HepG2 (cell line): ENCODE results near the gene CKAP5. TPM values are rescaled to one million over a fixed set of nuclear protein-coding genes. Genes with fewer than 3 reads are reported as not detected.

ENCODE experiments used
- CREB1 ChIP-seq, 2 experiments: fragments of 450-650 bp in 1 of 2; IDR thresholded peaks; 2 replicates each; pipeline ENCODE4 v1.6.1; 2016 to 2017; ENCODE audit warnings: control low read depth in 1 of 2, mild to moderate bottlenecking in 1 of 2, missing compliant biosample characterization in 1 of 2, missing genetic modification characterization in 1 of 2
- IKZF1 ChIP-seq: fragments of 450-650 bp; IDR thresholded peaks from 2 replicates; pipeline ENCODE4 v1.7.1; 2016
- MAFK ChIP-seq, 2 experiments: IDR thresholded peaks in 1 of 2; conservative IDR thresholded peaks in 1 of 2; 2 replicates each; pipeline ENCODE4 v1.6.1; 2011; ENCODE audit warnings: improper control_type of control experiment in 2 of 2, low read length in 2 of 2
- MBD4 ChIP-seq: IDR thresholded peaks from 2 replicates; pipeline ENCODE4 v1.6.1; 2012; ENCODE audit warnings: low read length, inconsistent platforms, borderline replicate concordance
- ZFP1 ChIP-seq: IDR thresholded peaks from 2 replicates; pipeline ENCODE4 v1.6.1; 2016
- ZNF367 ChIP-seq: sonication (generic); formaldehyde crosslinking; IDR thresholded peaks from 2 replicates; pipeline ENCODE4 v1.4.0; 2020; ENCODE audit warnings: missing genetic modification reagents, borderline replicate concordance
- ZNF703 ChIP-seq: sonication (generic); formaldehyde crosslinking; IDR thresholded peaks from 2 replicates; pipeline ENCODE4 v1.5.1; 2020; ENCODE audit warnings: missing genetic modification reagents, mild to moderate bottlenecking, moderate library complexity, borderline replicate concordance
- ZNF878 ChIP-seq: sonication (generic); formaldehyde crosslinking; IDR thresholded peaks from 2 replicates; pipeline ENCODE4 v1.8.1; 2023; ENCODE audit warnings: mild to moderate bottlenecking, missing genetic modification reagents, moderate library complexity
- polyA plus RNA-seq, 8 experiments: library from polyadenylated mRNA; depleted of rRNA in 3 of 8; stranded (reverse) in 7 of 8; unstranded in 1 of 8; fragments of >200 nt; fragmentation: Illumina TruSeq in 4 of 8; extraction: Trizol in 4 of 8; gene quantifications; 2 replicates each; pipeline versions ENCODE4 v1.2.1 to v1.2.3, GENCODE V29; 2011 to 2016; ENCODE audit warnings: low read depth in 4 of 8, missing spikeins in 1 of 8, mixed read lengths in 1 of 8; ENCODE audit not compliant: insufficient read depth in 1 of 8
- total RNA-seq, 5 experiments: library from RNA; depleted of rRNA; stranded (reverse); fragments of >200 nt; fragmentation: Illumina TruSeq; extraction: Trizol; gene quantifications; 2 replicates each; pipeline ENCODE4 v1.2.3, GENCODE V29; 2016; ENCODE audit warnings: low read depth in 1 of 5
- TF ChIP-seq, protein P1 (sequence below): sonication (generic); formaldehyde crosslinking; IDR thresholded peaks from 2 replicates; pipeline ENCODE4 v1.9.0; 2021; ENCODE audit warnings: missing genetic modification reagents, borderline replicate concordance
- TF ChIP-seq, protein P2 (sequence below): sonication (generic); formaldehyde crosslinking; IDR thresholded peaks from 2 replicates; pipeline ENCODE4 v1.5.0; 2020; ENCODE audit warnings: mild to moderate bottlenecking, missing genetic modification reagents
- TF ChIP-seq, protein P3 (sequence below): sonication (generic); formaldehyde crosslinking; IDR thresholded peaks from 2 replicates; pipeline ENCODE4 v1.5.1; 2020; ENCODE audit warnings: mild to moderate bottlenecking, missing genetic modification reagents, moderate library complexity
- TF ChIP-seq, protein P4 (sequence below): sonication (generic); formaldehyde crosslinking; IDR thresholded peaks from 2 replicates; pipeline ENCODE4 v1.4.0; 2020; ENCODE audit warnings: missing genetic modification reagents
- TF ChIP-seq, protein P5 (sequence below): IDR thresholded peaks from 2 replicates; pipeline ENCODE4 v1.6.1; 2016; ENCODE audit warnings: missing biosample characterization, missing genetic modification reagents, low read depth
- TF ChIP-seq, protein P6 (sequence below): IDR thresholded peaks from 2 replicates; pipeline ENCODE4 v1.6.1; 2016

The CKAP5 gene
- total and polyA plus RNA-seq, 2 of the 13 experiments (the other 11 are each of a cell fraction or from before 2014, with no cell fraction given): 79.2 to 103 TPM

DNA sequence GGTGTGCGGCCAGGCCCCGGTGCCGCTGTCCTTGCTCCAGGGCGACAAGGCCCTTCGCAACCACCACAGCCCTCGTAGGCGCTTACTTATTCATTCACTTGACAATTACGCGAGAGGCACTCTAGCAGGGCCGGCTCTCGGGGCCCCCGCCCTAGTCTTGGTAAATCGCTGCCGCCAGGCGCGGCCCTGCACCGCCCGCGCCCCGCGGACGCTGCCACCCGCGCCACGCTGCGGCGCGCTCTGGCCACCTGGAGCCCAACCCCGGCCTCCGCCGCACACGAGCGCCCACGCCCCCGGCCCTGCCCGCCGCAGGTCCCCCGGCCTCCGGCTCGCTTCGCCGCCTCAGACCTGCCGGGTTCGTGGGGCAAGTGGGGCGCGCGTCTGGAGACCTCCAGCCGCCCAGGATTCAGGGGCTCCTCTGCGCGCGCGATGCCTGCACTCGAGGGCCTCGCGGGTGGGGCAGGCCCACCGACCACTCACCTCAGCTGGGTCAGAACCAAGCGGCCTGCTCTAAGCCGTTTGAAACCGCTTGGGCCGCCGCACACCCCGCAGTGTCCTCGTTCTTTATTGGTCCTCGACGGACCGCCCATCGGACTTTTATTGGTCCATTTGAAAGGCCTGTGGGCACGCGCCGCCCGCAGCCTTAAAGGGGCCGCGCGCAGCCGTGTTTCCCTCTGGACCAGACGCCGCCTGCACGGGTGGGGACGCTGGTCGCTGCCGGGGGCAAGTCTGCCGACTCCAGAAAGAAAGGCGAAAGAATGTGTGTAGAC lies at the start of gene CKAP5 (continued):
- no peak for TF ChIP-seq MBD4
- TF ChIP-seq ZNF703 (CRISPR knock-in tag): no peak
- TF ChIP-seq, protein P1, sequence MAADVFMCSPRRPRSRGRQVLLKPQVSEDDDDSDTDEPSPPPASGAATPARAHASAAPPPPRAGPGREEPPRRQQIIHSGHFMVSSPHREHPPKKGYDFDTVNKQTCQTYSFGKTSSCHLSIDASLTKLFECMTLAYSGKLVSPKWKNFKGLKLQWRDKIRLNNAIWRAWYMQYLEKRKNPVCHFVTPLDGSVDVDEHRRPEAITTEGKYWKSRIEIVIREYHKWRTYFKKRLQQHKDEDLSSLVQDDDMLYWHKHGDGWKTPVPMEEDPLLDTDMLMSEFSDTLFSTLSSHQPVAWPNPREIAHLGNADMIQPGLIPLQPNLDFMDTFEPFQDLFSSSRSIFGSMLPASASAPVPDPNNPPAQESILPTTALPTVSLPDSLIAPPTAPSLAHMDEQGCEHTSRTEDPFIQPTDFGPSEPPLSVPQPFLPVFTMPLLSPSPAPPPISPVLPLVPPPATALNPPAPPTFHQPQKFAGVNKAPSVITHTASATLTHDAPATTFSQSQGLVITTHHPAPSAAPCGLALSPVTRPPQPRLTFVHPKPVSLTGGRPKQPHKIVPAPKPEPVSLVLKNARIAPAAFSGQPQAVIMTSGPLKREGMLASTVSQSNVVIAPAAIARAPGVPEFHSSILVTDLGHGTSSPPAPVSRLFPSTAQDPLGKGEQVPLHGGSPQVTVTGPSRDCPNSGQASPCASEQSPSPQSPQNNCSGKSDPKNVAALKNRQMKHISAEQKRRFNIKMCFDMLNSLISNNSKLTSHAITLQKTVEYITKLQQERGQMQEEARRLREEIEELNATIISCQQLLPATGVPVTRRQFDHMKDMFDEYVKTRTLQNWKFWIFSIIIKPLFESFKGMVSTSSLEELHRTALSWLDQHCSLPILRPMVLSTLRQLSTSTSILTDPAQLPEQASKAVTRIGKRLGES (CRISPR knock-in tag): no peak
- TF ChIP-seq, protein P2, sequence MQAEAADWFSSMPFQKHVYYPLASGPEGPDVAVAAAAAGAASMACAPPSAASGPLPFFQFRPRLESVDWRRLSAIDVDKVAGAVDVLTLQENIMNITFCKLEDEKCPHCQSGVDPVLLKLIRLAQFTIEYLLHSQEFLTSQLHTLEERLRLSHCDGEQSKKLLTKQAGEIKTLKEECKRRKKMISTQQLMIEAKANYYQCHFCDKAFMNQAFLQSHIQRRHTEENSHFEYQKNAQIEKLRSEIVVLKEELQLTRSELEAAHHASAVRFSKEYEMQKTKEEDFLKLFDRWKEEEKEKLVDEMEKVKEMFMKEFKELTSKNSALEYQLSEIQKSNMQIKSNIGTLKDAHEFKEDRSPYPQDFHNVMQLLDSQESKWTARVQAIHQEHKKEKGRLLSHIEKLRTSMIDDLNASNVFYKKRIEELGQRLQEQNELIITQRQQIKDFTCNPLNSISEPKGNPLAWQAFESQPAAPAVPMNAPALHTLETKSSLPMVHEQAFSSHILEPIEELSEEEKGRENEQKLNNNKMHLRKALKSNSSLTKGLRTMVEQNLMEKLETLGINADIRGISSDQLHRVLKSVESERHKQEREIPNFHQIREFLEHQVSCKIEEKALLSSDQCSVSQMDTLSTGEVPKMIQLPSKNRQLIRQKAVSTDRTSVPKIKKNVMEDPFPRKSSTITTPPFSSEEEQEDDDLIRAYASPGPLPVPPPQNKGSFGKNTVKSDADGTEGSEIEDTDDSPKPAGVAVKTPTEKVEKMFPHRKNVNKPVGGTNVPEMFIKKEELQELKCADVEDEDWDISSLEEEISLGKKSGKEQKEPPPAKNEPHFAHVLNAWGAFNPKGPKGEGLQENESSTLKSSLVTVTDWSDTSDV (CRISPR knock-in tag): no peak
- TF ChIP-seq, protein P3, sequence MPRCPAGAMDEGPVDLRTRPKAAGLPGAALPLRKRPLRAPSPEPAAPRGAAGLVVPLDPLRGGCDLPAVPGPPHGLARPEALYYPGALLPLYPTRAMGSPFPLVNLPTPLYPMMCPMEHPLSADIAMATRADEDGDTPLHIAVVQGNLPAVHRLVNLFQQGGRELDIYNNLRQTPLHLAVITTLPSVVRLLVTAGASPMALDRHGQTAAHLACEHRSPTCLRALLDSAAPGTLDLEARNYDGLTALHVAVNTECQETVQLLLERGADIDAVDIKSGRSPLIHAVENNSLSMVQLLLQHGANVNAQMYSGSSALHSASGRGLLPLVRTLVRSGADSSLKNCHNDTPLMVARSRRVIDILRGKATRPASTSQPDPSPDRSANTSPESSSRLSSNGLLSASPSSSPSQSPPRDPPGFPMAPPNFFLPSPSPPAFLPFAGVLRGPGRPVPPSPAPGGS (CRISPR knock-in tag): no peak
- TF ChIP-seq IKZF1: no peak
- TF ChIP-seq, protein P4, sequence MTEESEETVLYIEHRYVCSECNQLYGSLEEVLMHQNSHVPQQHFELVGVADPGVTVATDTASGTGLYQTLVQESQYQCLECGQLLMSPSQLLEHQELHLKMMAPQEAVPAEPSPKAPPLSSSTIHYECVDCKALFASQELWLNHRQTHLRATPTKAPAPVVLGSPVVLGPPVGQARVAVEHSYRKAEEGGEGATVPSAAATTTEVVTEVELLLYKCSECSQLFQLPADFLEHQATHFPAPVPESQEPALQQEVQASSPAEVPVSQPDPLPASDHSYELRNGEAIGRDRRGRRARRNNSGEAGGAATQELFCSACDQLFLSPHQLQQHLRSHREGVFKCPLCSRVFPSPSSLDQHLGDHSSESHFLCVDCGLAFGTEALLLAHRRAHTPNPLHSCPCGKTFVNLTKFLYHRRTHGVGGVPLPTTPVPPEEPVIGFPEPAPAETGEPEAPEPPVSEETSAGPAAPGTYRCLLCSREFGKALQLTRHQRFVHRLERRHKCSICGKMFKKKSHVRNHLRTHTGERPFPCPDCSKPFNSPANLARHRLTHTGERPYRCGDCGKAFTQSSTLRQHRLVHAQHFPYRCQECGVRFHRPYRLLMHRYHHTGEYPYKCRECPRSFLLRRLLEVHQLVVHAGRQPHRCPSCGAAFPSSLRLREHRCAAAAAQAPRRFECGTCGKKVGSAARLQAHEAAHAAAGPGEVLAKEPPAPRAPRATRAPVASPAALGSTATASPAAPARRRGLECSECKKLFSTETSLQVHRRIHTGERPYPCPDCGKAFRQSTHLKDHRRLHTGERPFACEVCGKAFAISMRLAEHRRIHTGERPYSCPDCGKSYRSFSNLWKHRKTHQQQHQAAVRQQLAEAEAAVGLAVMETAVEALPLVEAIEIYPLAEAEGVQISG: peak; percentile 75
- no peak for TF ChIP-seq ZFP1 (CRISPR knock-in tag)
- no peak for TF ChIP-seq ZNF367
- TF ChIP-seq ZNF878 (CRISPR knock-in tag): peak; percentile 97
- TF ChIP-seq, protein P5, sequence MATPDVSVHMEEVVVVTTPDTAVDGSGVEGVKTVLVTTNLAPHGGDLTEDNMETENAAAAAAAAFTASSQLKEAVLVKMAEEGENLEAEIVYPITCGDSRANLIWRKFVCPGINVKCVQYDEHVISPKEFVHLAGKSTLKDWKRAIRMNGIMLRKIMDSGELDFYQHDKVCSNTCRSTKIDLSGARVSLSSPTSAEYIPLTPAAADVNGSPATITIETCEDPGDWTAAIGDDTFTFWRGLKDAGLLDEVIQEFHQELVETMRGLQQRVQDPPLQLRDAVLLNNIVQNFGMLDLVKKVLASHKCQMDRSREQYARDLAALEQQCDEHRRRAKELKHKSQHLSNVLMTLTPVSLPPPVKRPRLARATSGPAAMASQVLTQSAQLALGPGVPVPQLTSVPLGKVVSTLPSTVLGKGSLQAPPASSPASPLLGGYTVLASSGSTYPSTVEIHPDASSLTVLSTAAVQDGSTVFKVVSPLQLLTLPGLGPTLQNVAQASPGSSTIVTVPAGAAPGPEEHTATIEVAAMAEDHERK: peak; percentile 71
- TF ChIP-seq CREB1 (IDR thresholded peaks at IDR 0.05): peak; percentile 66
- peak; percentile 65 for TF ChIP-seq CREB1 (CRISPR knock-in tag; IDR thresholded peaks at IDR 0.05)
- TF ChIP-seq MAFK (conservative IDR thresholded peaks at IDR 0.05 in 1 of 2, IDR thresholded peaks at IDR 0.05 in 1 of 2; ENCODE audit: low read length in 2 of 2): no peak
- TF ChIP-seq, protein P6, sequence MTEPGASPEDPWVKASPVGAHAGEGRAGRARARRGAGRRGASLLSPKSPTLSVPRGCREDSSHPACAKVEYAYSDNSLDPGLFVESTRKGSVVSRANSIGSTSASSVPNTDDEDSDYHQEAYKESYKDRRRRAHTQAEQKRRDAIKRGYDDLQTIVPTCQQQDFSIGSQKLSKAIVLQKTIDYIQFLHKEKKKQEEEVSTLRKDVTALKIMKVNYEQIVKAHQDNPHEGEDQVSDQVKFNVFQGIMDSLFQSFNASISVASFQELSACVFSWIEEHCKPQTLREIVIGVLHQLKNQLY (CRISPR knock-in tag): no peak
